ENCODE measurements around the gene NAV3. TPM values are rescaled to one million over a fixed set of nuclear protein-coding genes. Genes with fewer than 3 reads are reported as not detected.

Gene NAV3
- total and polyA plus RNA-seq, 2 of the 4 experiments (the other 2 are of a cell fraction), result 25.5 to 106 TPM

GRCh38 chr12:77894556-77894955 is 63.9 kb downstream of the NAV3 start:
- H3K27ac ChIP-seq (ENCODE audit: insufficient read depth, low read length), result no peak overlapping the region
- H3K36me3 ChIP-seq (ENCODE audit: control insufficient read depth, insufficient read depth, low read length), result no peaks in the 10 kb centered on the region
- H3K23ac ChIP-seq (ENCODE audit: low read depth, low read length), result no peak overlapping the region
- intact Hi-C loops (cut with micrococcal nuclease) (no loop called here), in situ Hi-C loops (cut with MboI; ENCODE audit: low sequenced_read_pairs) (no loop called here), dilution Hi-C loops (cut with HindIII; ENCODE audit: low sequenced_read_pairs, unreplicated experiment) (no loop called here)
- H2AFZ ChIP-seq (replicated peaks; ENCODE audit: low read length, poor library complexity), result no peak overlapping the region
- H3K4me2 ChIP-seq (ENCODE audit: low read depth, low read length), result no peak overlapping the region
- no peak overlapping the region for H2BK15ac ChIP-seq (ENCODE audit: low read depth, low read length)
- no peak overlapping the region for H2AK5ac ChIP-seq (ENCODE audit: low read depth, low read length)
- no peak overlapping the region for H3K9ac ChIP-seq (ENCODE audit: low read depth, low read length)
- H2BK5ac ChIP-seq (ENCODE audit: low read depth, low read length, poor library complexity, severe bottlenecking), result no peak overlapping the region
- no peak overlapping the region for H4K8ac ChIP-seq (ENCODE audit: low read depth in 2 of 2, low read length in 2 of 2)
- no TSS peak for BruUV-seq (replicated peaks)
- no peak overlapping the region for H3K4ac ChIP-seq (ENCODE audit: low read depth, low read length)
- no peaks in the 10 kb centered on the region for H3K79me1 ChIP-seq (ENCODE audit: low read depth in 1 of 2, low read length in 2 of 2)
- ATAC-seq (ENCODE audit: low read depth), result no peak
- no peak for TF ChIP-seq SMC3 (IDR thresholded peaks at IDR 0.05; ENCODE audit: low read depth, low read length)
- no peak for TF ChIP-seq BHLHE40 (IDR thresholded peaks at IDR 0.05; ENCODE audit: low read depth, low read length)
- TF ChIP-seq RCOR1 (IDR thresholded peaks at IDR 0.05; ENCODE audit: insufficient replicate concordance, low read length), result no peak
- TF ChIP-seq FOS (IDR thresholded peaks at IDR 0.05; ENCODE audit: low read depth, low read length), result no peak
- no peak for TF ChIP-seq MXI1 (IDR thresholded peaks at IDR 0.05; ENCODE audit: borderline replicate concordance, low read depth, low read length)
- TF ChIP-seq CEBPB (IDR thresholded peaks at IDR 0.05; ENCODE audit: low read depth, low read length), result no peak
- no peak for TF ChIP-seq USF2 (IDR thresholded peaks at IDR 0.05; ENCODE audit: low read depth, low read length)
- no peak for TF ChIP-seq MAZ (IDR thresholded peaks at IDR 0.05; ENCODE audit: borderline replicate concordance, low read depth, low read length)
- no peak for TF ChIP-seq RAD21 (IDR thresholded peaks at IDR 0.05; ENCODE audit: low read length)
- no peak for TF ChIP-seq ELK1 (IDR thresholded peaks at IDR 0.05; ENCODE audit: borderline replicate concordance, low read depth, low read length)
- TF ChIP-seq CTCF (conservative IDR thresholded peaks at IDR 0.05; ENCODE audit: low read depth, low read length), result no peak
- TF ChIP-seq MAFK (IDR thresholded peaks at IDR 0.05; ENCODE audit: low read depth, low read length), result no peak
- no peak for TF ChIP-seq POLR2A (IDR thresholded peaks at IDR 0.05; ENCODE audit: low read depth, low read length)
- TF ChIP-seq CHD1 (IDR thresholded peaks at IDR 0.05; ENCODE audit: low read depth, low read length), result no peak
- TF ChIP-seq NFE2L2 (IDR thresholded peaks at IDR 0.05; ENCODE audit: low read depth, low read length), result no peak
- no peak for TF ChIP-seq RFX5 (IDR thresholded peaks at IDR 0.05; ENCODE audit: low read depth, low read length)
- H2BK120ac ChIP-seq (ENCODE audit: low read depth, low read length), result no peak overlapping the region
- no peaks in the 10 kb centered on the region for H4K20me1 ChIP-seq (ENCODE audit: insufficient read depth, low read length)
- no peak for DNase-seq
- no peaks in the 10 kb centered on the region for H3K9me3 ChIP-seq (ENCODE audit: control insufficient read depth, insufficient read depth, low read length)
- no peak overlapping the region for H3K18ac ChIP-seq (ENCODE audit: low read depth, low read length)
- CTCF ChIA-PET, result no interaction called here
- no peaks in the 10 kb centered on the region for H3K9me1 ChIP-seq (ENCODE audit: insufficient read depth, low read length)
- no peak overlapping the region for H3K14ac ChIP-seq (replicated peaks; ENCODE audit: low read depth, low read length)
- H4K5ac ChIP-seq (ENCODE audit: low read depth, low read length), result no peak overlapping the region
- WGBS, 2 experiments (ENCODE audit: extremely low coverage in 2 of 2, insufficient read length in 1 of 2), result no CpG with 5 or more reads among the region's 2 CpGs
- H4K91ac ChIP-seq (ENCODE audit: insufficient read depth, low read depth, low read length), result no peak overlapping the region
- H3K27me3 ChIP-seq (ENCODE audit: control insufficient read depth, insufficient read depth, low read length), result no peaks in the 10 kb centered on the region; the same call in 1 of the 2 replicates
- H3K4me3 ChIP-seq (ENCODE audit: insufficient read depth, low read depth, low read length), result no peak overlapping the region
- H2BK20ac ChIP-seq (ENCODE audit: low read depth, low read length), result no peak overlapping the region
- H3K4me1 ChIP-seq (ENCODE audit: control insufficient read depth, insufficient read depth, low read length), result no peaks in the 10 kb centered on the region
- H3K56ac ChIP-seq (ENCODE audit: extremely low read depth, insufficient read depth, low read length), result no peak overlapping the region
- POLR2A ChIA-PET (ENCODE audit: unreplicated experiment), result no interaction called here
- no peak overlapping the region for H2AK9ac ChIP-seq (replicated peaks; ENCODE audit: low read depth, low read length, poor library complexity)

Measured in IMR-90 (cell line).